Right kidney (tissue), 9 donors: Measurements from ENCODE around the gene MAP3K4.

Experiments
- DNase-seq: peaks from one replicate; pipeline ENCODE4 v3.0.0-alpha.2; 2016
- long read RNA-seq, 8 donors: transcript quantifications; one replicate each; lab custom pipeline, GENCODE V29; 2026

Gene MAP3K4
- long read RNA-seq, donor 1, full-length matches to known transcripts = 1 of 1 reads
- long read RNA-seq, donor 1, partial matches to known transcripts = 0 of 1 reads
- long read RNA-seq, donor 1, other reads (novel, unspliced or antisense) = 0 of 1 reads
- long read RNA-seq, donor 2, full-length matches to known transcripts = 2 of 2 reads
- long read RNA-seq, donor 2, partial matches to known transcripts = 0 of 2 reads
- long read RNA-seq, donor 2, other reads (novel, unspliced or antisense) = 0 of 2 reads
- long read RNA-seq, donor 3, full-length matches to known transcripts = 2 of 8 reads
- long read RNA-seq, donor 3, partial matches to known transcripts = 6 of 8 reads
- long read RNA-seq, donor 3, other reads (novel, unspliced or antisense) = 0 of 8 reads
- long read RNA-seq, donor 4, full-length matches to known transcripts = 4 of 4 reads
- long read RNA-seq, donor 4, partial matches to known transcripts = 0 of 4 reads
- long read RNA-seq, donor 4, other reads (novel, unspliced or antisense) = 0 of 4 reads
- long read RNA-seq, donor 5, full-length matches to known transcripts = 3 of 3 reads
- long read RNA-seq, donor 5, partial matches to known transcripts = 0 of 3 reads
- long read RNA-seq, donor 5, other reads (novel, unspliced or antisense) = 0 of 3 reads
- long read RNA-seq, donor 6, full-length matches to known transcripts = 2 of 2 reads
- long read RNA-seq, donor 6, partial matches to known transcripts = 0 of 2 reads
- long read RNA-seq, donor 6, other reads (novel, unspliced or antisense) = 0 of 2 reads
- long read RNA-seq, donor 7, full-length matches to known transcripts = 1 of 11 reads
- long read RNA-seq, donor 7, partial matches to known transcripts = 10 of 11 reads
- long read RNA-seq, donor 7, other reads (novel, unspliced or antisense) = 0 of 11 reads
- long read RNA-seq, donor 8, full-length matches to known transcripts = 2 of 2 reads
- long read RNA-seq, donor 8, partial matches to known transcripts = 0 of 2 reads
- long read RNA-seq, donor 8, other reads (novel, unspliced or antisense) = 0 of 2 reads

- DNase-seq = peak; percentile 94
Measured at GRCh38 chr6:160991406-160992060, at the start of gene MAP3K4. TSS of gene MAP3K4 (plus strand) at chr6:160991769. CDS start at chr6:160991932, 163 bp downstream.

- DNase-seq = no peak
Measured at GRCh38 chr6:160943997-160944396, 47.6 kb upstream of the MAP3K4 start.

GRCh38 chr6:160945516-160946177, 45.9 kb upstream of the MAP3K4 start:
- no peak for DNase-seq

- no peak for DNase-seq
Measured at GRCh38 chr6:160949531-160949930, 42.0 kb upstream of the MAP3K4 start.

GRCh38 chr6:160950507-160950906, 41.1 kb upstream of the MAP3K4 start:
- no peak for DNase-seq

GRCh38 chr6:160951187-160952030, 40.2 kb upstream of the MAP3K4 start:
- DNase-seq = no peak

- DNase-seq = no peak
Measured at GRCh38 chr6:160952633-160953281, 38.8 kb upstream of the MAP3K4 start.

- no peak for DNase-seq
Measured at GRCh38 chr6:160955508-160956295, 35.9 kb upstream of the MAP3K4 start.

GRCh38 chr6:160956300-160957035, 35.1 kb upstream of the MAP3K4 start:
- no peak for DNase-seq

GRCh38 chr6:160959726-160960435, 31.7 kb upstream of the MAP3K4 start:
- no peak for DNase-seq

GRCh38 chr6:160960839-160961238, 30.7 kb upstream of the MAP3K4 start:
- no peak for DNase-seq

GRCh38 chr6:160962835-160963623, 28.5 kb upstream of the MAP3K4 start:
- no peak for DNase-seq

GRCh38 chr6:160963651-160964050, 27.9 kb upstream of the MAP3K4 start:
- no peak for DNase-seq

GRCh38 chr6:160965893-160966292, 25.7 kb upstream of the MAP3K4 start:
- no peak for DNase-seq

GRCh38 chr6:160966493-160967229, 24.9 kb upstream of the MAP3K4 start:
- no peak for DNase-seq

GRCh38 chr6:160967351-160967750, 24.2 kb upstream of the MAP3K4 start:
- DNase-seq = no peak
